ENCODE measurements around the gene UTF1.
"Not testable (repeated sequence)": the region's sequence is repeated elsewhere in the genome, so short reads cannot be mapped to it uniquely, and the experiment has no call there.

The UTF1 gene

GRCh38 chr10:133210398-133211140 lies 19.4 kb upstream of the UTF1 start:
- no peak for DNase-seq

- DNase-seq: no peak
Measured at GRCh38 chr10:133211141-133211830, 18.7 kb upstream of the UTF1 start.

GRCh38 chr10:133211959-133212852 lies 17.8 kb upstream of the UTF1 start:
- no peak for DNase-seq

GRCh38 chr10:133212853-133213494 lies 17.0 kb upstream of the UTF1 start:
- no peak for DNase-seq

- no peak for DNase-seq
Measured at GRCh38 chr10:133213641-133214467, 16.2 kb upstream of the UTF1 start.

- DNase-seq: no peak
Measured at GRCh38 chr10:133214468-133215410, 15.3 kb upstream of the UTF1 start.

GRCh38 chr10:133215586-133215985 lies 14.4 kb upstream of the UTF1 start:
- no peak for DNase-seq

GRCh38 chr10:133216776-133217175 lies 13.2 kb upstream of the UTF1 start:
- no peak for DNase-seq

- no peak for DNase-seq
Measured at GRCh38 chr10:133217800-133218589, 12.0 kb upstream of the UTF1 start.

GRCh38 chr10:133218891-133219290 lies 11.1 kb upstream of the UTF1 start:
- no peak for DNase-seq

GRCh38 chr10:133219782-133220181 lies 10.2 kb upstream of the UTF1 start:
- DNase-seq: no peak

- DNase-seq: no peak
Measured at GRCh38 chr10:133221331-133221730, 8.7 kb upstream of the UTF1 start.

GRCh38 chr10:133221756-133222155 lies 8.3 kb upstream of the UTF1 start:
- not testable (repeated sequence) for DNase-seq

- DNase-seq: no peak
Measured at GRCh38 chr10:133224076-133224475, 5.9 kb upstream of the UTF1 start.

GRCh38 chr10:133224756-133225372 lies 5.2 kb upstream of the UTF1 start:
- DNase-seq: no peak

GRCh38 chr10:133225707-133226191 lies 4.3 kb upstream of the UTF1 start:
- DNase-seq: no peak

- no peak for DNase-seq
Measured at GRCh38 chr10:133226251-133226808, 3.7 kb upstream of the UTF1 start.

- no peak for DNase-seq
Measured at GRCh38 chr10:133227256-133227655, 2.8 kb upstream of the UTF1 start.

All from fibroblast of skin of right biceps (primary cell).